WTC11 (cell line): ENCODE data around the gene ZFAND3. TPM values are rescaled to one million over a fixed set of nuclear protein-coding genes. Genes with fewer than 3 reads are reported as not detected.

Experiments used
- ATAC-seq: fragments of 200-7000 bp; cut with Tn5 transposase; 2 replicates; pipeline ENCODE4 v1.10.0; 2021; ENCODE audit warnings: mild to moderate bottlenecking, moderate library complexity
- CTCF ChIA-PET: fragments of 300-600 bp; sonication (Branson Sonifier 250); formaldehyde crosslinking; loops from one replicate; lab custom pipeline; 2021; ENCODE audit warnings: antibody characterized with exemption; lab: Charles Lee
- POLR2A ChIA-PET: fragments of 350-600 bp; sonication (Branson Sonifier 250); formaldehyde crosslinking; loops from one replicate; lab custom pipeline; 2021; ENCODE audit warnings: antibody characterized with exemption; lab: Charles Lee
- DNase-seq: peaks from one replicate; pipeline ENCODE4 v3.0.0; 2021; ENCODE audit warnings: low spot score
- H3K27ac Mint-ChIP-seq: 2 replicates; pipeline ENCODE4 v1.8.0; 2021; ENCODE audit warnings: mixed read lengths
- H3K27me3 Mint-ChIP-seq: 2 replicates; pipeline ENCODE4 v1.8.0; 2021; ENCODE audit warnings: low read depth, mild to moderate bottlenecking, moderate library complexity, mixed read lengths
- H3K36me3 Mint-ChIP-seq: 2 replicates; pipeline ENCODE4 v1.8.0; 2021; ENCODE audit warnings: mixed read lengths
- H3K4me1 Mint-ChIP-seq: 2 replicates; pipeline ENCODE4 v1.8.0; 2022; ENCODE audit warnings: mixed read lengths
- H3K4me3 Mint-ChIP-seq: 2 replicates; pipeline ENCODE4 v1.8.0; 2021; ENCODE audit warnings: mild to moderate bottlenecking, moderate library complexity, mixed read lengths
- H3K9me3 Mint-ChIP-seq: 2 replicates; pipeline ENCODE4 v1.8.0; 2021; ENCODE audit warnings: mixed read lengths
- ARID4B ChIP-seq: sonication (generic); formaldehyde crosslinking; IDR thresholded peaks from 2 replicates; pipeline ENCODE4 v1.8.0; 2023; ENCODE audit warnings: missing genetic modification reagents, mild to moderate bottlenecking, borderline replicate concordance
- CTCF ChIP-seq: fragments of 200-600 bp; IDR thresholded peaks from 2 replicates; pipeline ENCODE4 v1.8.0; 2022; ENCODE audit warnings: antibody characterized with exemption
- ELF4 ChIP-seq: sonication (generic); formaldehyde crosslinking; IDR thresholded peaks from 2 replicates; pipeline ENCODE4 v1.8.1; 2022; ENCODE audit warnings: low read depth, mild to moderate bottlenecking, moderate library complexity, missing genetic modification reagents
- ERG ChIP-seq: fragments of 250-450 bp; sonication (Bioruptor Pico); IDR thresholded peaks from 2 replicates; pipeline ENCODE4 v1.8.0; 2021; ENCODE audit warnings: mild to moderate bottlenecking
- FOXK1 ChIP-seq: sonication (generic); formaldehyde crosslinking; IDR thresholded peaks from 2 replicates; pipeline ENCODE4 v1.8.0; 2022; ENCODE audit warnings: mild to moderate bottlenecking, moderate library complexity, missing genetic modification reagents
- HMGA2 ChIP-seq: fragments of 250-450 bp; sonication (Bioruptor Pico); IDR thresholded peaks from 2 replicates; pipeline ENCODE4 v1.4.0; 2021; ENCODE audit warnings: mild to moderate bottlenecking, moderate library complexity
- IRF1 ChIP-seq: sonication (generic); formaldehyde crosslinking; IDR thresholded peaks from 2 replicates; pipeline ENCODE4 v1.8.0; 2023; ENCODE audit warnings: missing genetic modification reagents
- JAZF1 ChIP-seq: fragments of 250-450 bp; sonication (Bioruptor Pico); IDR thresholded peaks from 2 replicates; pipeline ENCODE4 v1.9.0; 2021; ENCODE audit warnings: moderate library complexity, mild to moderate bottlenecking, inconsistent platforms
- PRRX2 ChIP-seq: fragments of 250-450 bp; sonication (Bioruptor Pico); IDR thresholded peaks from 2 replicates; pipeline ENCODE4 v1.8.0; 2021; ENCODE audit warnings: mild to moderate bottlenecking
- ZBTB43 ChIP-seq: sonication (generic); formaldehyde crosslinking; IDR thresholded peaks from 2 replicates; pipeline ENCODE4 v1.8.1; 2023; ENCODE audit warnings: mild to moderate bottlenecking, missing genetic modification reagents
- ZNF532 ChIP-seq: fragments of 250-450 bp; sonication (Bioruptor Pico); IDR thresholded peaks from 2 replicates; pipeline ENCODE4 v1.9.0; 2021; ENCODE audit warnings: mild to moderate bottlenecking, borderline replicate concordance
- total RNA-seq: library from RNA; stranded (reverse); gene quantifications from 3 replicates; pipeline ENCODE4 v1.2.3, GENCODE V29; 2021

The ZFAND3 gene
- total RNA-seq, 1 experiment from 2014 or later, result 50.3 TPM

GRCh38 chr6:38187325-38187724 is 367.8 kb downstream of the ZFAND3 start (continued):
- no peak for TF ChIP-seq ZNF532 (CRISPR knock-in tag)
- no peak for TF ChIP-seq HMGA2 (CRISPR knock-in tag)
- TF ChIP-seq, all 79 proteins: peak for 0

- H3K27me3 Mint-ChIP-seq, result no peaks in the 10 kb centered on the region; the same call in 1 of the 2 replicates
- ATAC-seq (no peak), DNase-seq (no peak)
- no peaks in the 10 kb centered on the region for H3K36me3 Mint-ChIP-seq
- H3K9me3 Mint-ChIP-seq, result no peaks in the 10 kb centered on the region
- peaks cover 31% of the 10 kb centered on the region for H3K4me1 Mint-ChIP-seq
- CTCF ChIA-PET, result interaction anchor here (0.6 to 2.6 kb wide), 15 partner anchors 11 to 490 kb away, joined by 3 to 7 read pairs (median 4); partner anchors contain the start of gene MDGA1
- no peak overlapping the region for H3K4me3 Mint-ChIP-seq
- POLR2A ChIA-PET, result no interaction called here
- no peak overlapping the region for H3K27ac Mint-ChIP-seq
- TF ChIP-seq IRF1 (CRISPR knock-in tag) (no peak), ARID4B (CRISPR knock-in tag) (no peak), PRRX2 (CRISPR knock-in tag) (no peak), ERG (CRISPR knock-in tag) (no peak), CTCF (no peak), FOXK1 (no peak), ZNF532 (CRISPR knock-in tag) (no peak), ZBTB43 (CRISPR knock-in tag) (no peak), ELF4 (CRISPR knock-in tag) (no peak), HMGA2 (CRISPR knock-in tag) (no peak), JAZF1 (CRISPR knock-in tag) (no peak)
Measured at GRCh38 chr6:38187811-38188590, 368.5 kb downstream of the ZFAND3 start.
